SK-N-SH (cell line): ENCODE results near the gene SINHCAF. TPM values are rescaled to one million over a fixed set of nuclear protein-coding genes. Genes with fewer than 3 reads are reported as not detected.

Experiments used
- CTCF ChIA-PET: fragments of 300-600, 350-600 bp; formaldehyde crosslinking; extraction: SDS; loops from one replicate; lab custom pipeline; 2021; lab: Yijun Ruan, JAX
- POLR2A ChIA-PET: fragments of 350-600 bp; sonication (Branson Sonifier 250); formaldehyde crosslinking; extraction: SDS; loops from one replicate; lab custom pipeline; 2020; ENCODE audit warnings: antibody characterized with exemption, inconsistent platforms; lab: Yijun Ruan, JAX
- DNase-seq: peaks from one replicate; pipeline ENCODE4 v3.0.0; 2012
- H2AFZ ChIP-seq: fragments of 200-600 bp; sonication (generic); 2 replicates; pipeline ENCODE4 v1.8.1; 2016; ENCODE audit warnings: antibody characterized with exemption, mild to moderate bottlenecking, low read depth
- H3F3A ChIP-seq: fragments of 200-600 bp; sonication (generic); replicated peaks from 2 replicates; pipeline ENCODE3; 2016; ENCODE audit warnings: antibody characterized with exemption, mild to moderate bottlenecking; ENCODE audit not compliant: insufficient read depth
- H3K27ac ChIP-seq, 2 experiments: fragments of 200-500 bp in 1 of 2; fragments of 200-600 bp in 1 of 2; sonication (Bioruptor generic) in 1 of 2; sonication (generic), shearing (Covaris generic) in 1 of 2; 2 replicates each; pipeline versions ENCODE4 v1.5.1 to v1.6.1; 2014 to 2016; ENCODE audit warnings: low read depth in 2 of 2, inconsistent platforms in 1 of 2, low read length in 1 of 2, mild to moderate bottlenecking in 1 of 2, mixed read lengths in 1 of 2
- H3K27me3 ChIP-seq: fragments of 200-600 bp; sonication (generic), shearing (Covaris generic); 2 replicates; pipeline ENCODE4 v1.6.1; 2016; ENCODE audit warnings: mixed run types; ENCODE audit not compliant: insufficient read depth
- H3K36me3 ChIP-seq, 2 experiments: fragments of 200-500 bp in 1 of 2; fragments of 200-600 bp in 1 of 2; sonication (Bioruptor generic) in 1 of 2; sonication (generic) in 1 of 2; replicated peaks in 1 of 2; 2 replicates each; pipeline versions ENCODE3 to v1.5.1; 2014 to 2016; ENCODE audit warnings: low read length in 1 of 2, mild to moderate bottlenecking in 1 of 2; ENCODE audit not compliant: insufficient read depth in 2 of 2, control insufficient read depth in 1 of 2
- H3K4me1 ChIP-seq, 2 experiments: fragments of 200-500 bp in 1 of 2; fragments of 200-600 bp in 1 of 2; sonication (Bioruptor generic) in 1 of 2; sonication (generic), shearing (Covaris generic) in 1 of 2; 2 replicates each; pipeline versions ENCODE4 v1.5.1 to v1.6.1; 2014 to 2016; ENCODE audit warnings: low read depth in 1 of 2, low read length in 1 of 2, mixed run types in 1 of 2; ENCODE audit not compliant: insufficient read depth in 2 of 2, control insufficient read depth in 1 of 2
- H3K4me2 ChIP-seq: fragments of 200-600 bp; sonication (generic), shearing (Covaris generic); 2 replicates; pipeline ENCODE4 v1.6.1; 2017; ENCODE audit warnings: mixed run types
- H3K4me3 ChIP-seq, 2 experiments: fragments of 200-500 bp in 1 of 2; fragments of 200-600 bp in 1 of 2; sonication (Bioruptor generic) in 1 of 2; sonication (generic), shearing (Covaris generic) in 1 of 2; 2 replicates each; pipeline versions ENCODE4 v1.5.1 to v1.8.1; 2014 to 2016; ENCODE audit warnings: low read depth in 2 of 2, inconsistent platforms in 1 of 2, low read length in 1 of 2, mild to moderate bottlenecking in 1 of 2, mixed read lengths in 1 of 2, moderate library complexity in 1 of 2
- H3K79me2 ChIP-seq: fragments of 200-600 bp; sonication (generic); 2 replicates; pipeline ENCODE4 v1.8.1; 2017; ENCODE audit warnings: mild to moderate bottlenecking; ENCODE audit not compliant: insufficient read depth
- H3K9ac ChIP-seq: fragments of 200-600 bp; sonication (generic); 2 replicates; pipeline ENCODE4 v1.6.1; 2017; ENCODE audit warnings: mixed run types
- H3K9me2 ChIP-seq: fragments of 200-600 bp; sonication (generic); 2 replicates; pipeline ENCODE4 v1.6.1; 2017; ENCODE audit warnings: mixed run types
- H3K9me3 ChIP-seq: fragments of 200-600 bp; sonication (generic); 2 replicates; pipeline ENCODE4 v1.6.1; 2017; ENCODE audit warnings: mixed run types, mild to moderate bottlenecking, moderate library complexity
- H4K20me1 ChIP-seq: fragments of 200-600 bp; sonication (generic); 2 replicates; pipeline ENCODE4 v1.6.1; 2017; ENCODE audit warnings: mild to moderate bottlenecking, mixed run types; ENCODE audit not compliant: insufficient read depth
- CHD2 ChIP-seq: fragments of 150-350 bp; IDR thresholded peaks from 2 replicates; pipeline ENCODE4 v1.6.1; 2018; ENCODE audit warnings: low read length; ENCODE audit not compliant: partially characterized antibody
- CTCF ChIP-seq: fragments of 200-600 bp; sonication (generic); IDR thresholded peaks from 2 replicates; pipeline ENCODE4 v1.6.1; 2017; ENCODE audit warnings: antibody characterized with exemption, mild to moderate bottlenecking, moderate library complexity
- ELF1 ChIP-seq: IDR thresholded peaks from 2 replicates; pipeline ENCODE4 v1.4.0; 2012
- EP300 ChIP-seq, 2 experiments: IDR thresholded peaks; 2 replicates each; pipeline versions ENCODE4 v1.4.0 to v1.6.1; 2012; ENCODE audit warnings: borderline replicate concordance in 1 of 2, low read depth in 1 of 2, low read length in 1 of 2
- EZH2phosphoT487 ChIP-seq: fragments of 200-600 bp; sonication (generic); IDR thresholded peaks from 2 replicates; pipeline ENCODE4 v1.6.1; 2017; ENCODE audit warnings: low read depth, mixed run types, mild to moderate bottlenecking, antibody characterized with exemption, moderate library complexity, borderline replicate concordance
- FOSL2 ChIP-seq: IDR thresholded peaks from 2 replicates; pipeline ENCODE4 v1.4.0; 2012; ENCODE audit warnings: low read depth, mild to moderate bottlenecking, moderate library complexity, borderline replicate concordance
- FOXJ3 ChIP-seq: sonication (generic); formaldehyde crosslinking; IDR thresholded peaks from 2 replicates; pipeline ENCODE4 v1.5.1; 2020; ENCODE audit warnings: mild to moderate bottlenecking, missing genetic modification reagents
- GABPA ChIP-seq: IDR thresholded peaks from 2 replicates; pipeline ENCODE4 v1.4.0; 2012; ENCODE audit warnings: low read depth, mild to moderate bottlenecking
- GATA2 ChIP-seq: sonication (generic); formaldehyde crosslinking; IDR thresholded peaks from 2 replicates; pipeline ENCODE4 v1.5.0; 2020; ENCODE audit warnings: mild to moderate bottlenecking, missing genetic modification reagents
- IRF3 ChIP-seq: fragments of 150-350 bp; IDR thresholded peaks from 2 replicates; pipeline ENCODE4 v1.6.1; 2016; ENCODE audit warnings: mild to moderate bottlenecking, low read depth, low read length
- JUND ChIP-seq: IDR thresholded peaks from 2 replicates; pipeline ENCODE4 v1.4.0; 2012
- MAX ChIP-seq: IDR thresholded peaks from 2 replicates; pipeline ENCODE4 v1.4.0; 2012; ENCODE audit warnings: low read depth
- MEF2A ChIP-seq: IDR thresholded peaks from 2 replicates; pipeline ENCODE4 v1.4.0; 2012; ENCODE audit warnings: low read depth, borderline replicate concordance
- RCOR1 ChIP-seq: fragments of 150-350 bp; IDR thresholded peaks from 2 replicates; pipeline ENCODE4 v1.6.1; 2017; ENCODE audit warnings: antibody characterized with exemption, low read length
- REST ChIP-seq: IDR thresholded peaks from 2 replicates; pipeline ENCODE4 v1.6.1; 2012; ENCODE audit warnings: mild to moderate bottlenecking, low read depth, low read length, moderate library complexity
- RFX5 ChIP-seq: IDR thresholded peaks from 2 replicates; pipeline ENCODE4 v1.6.1; 2012; ENCODE audit warnings: mild to moderate bottlenecking, improper control_type of control experiment, low read length
- RXRA ChIP-seq: IDR thresholded peaks from 2 replicates; pipeline ENCODE4 v1.4.0; 2012; ENCODE audit warnings: low read depth, mild to moderate bottlenecking, borderline replicate concordance
- SIN3A ChIP-seq: IDR thresholded peaks from 2 replicates; pipeline ENCODE4 v1.6.1; 2012; ENCODE audit warnings: low read depth, mild to moderate bottlenecking, low read length, moderate library complexity, borderline replicate concordance
- TCF12 ChIP-seq: IDR thresholded peaks from 2 replicates; pipeline ENCODE4 v1.4.0; 2012
- USF1 ChIP-seq: IDR thresholded peaks from 2 replicates; pipeline ENCODE4 v1.4.0; 2012; ENCODE audit warnings: low read depth, borderline replicate concordance
- YY1 ChIP-seq: IDR thresholded peaks from 2 replicates; pipeline ENCODE4 v1.4.0; 2012; ENCODE audit warnings: low read depth, mild to moderate bottlenecking
- WGBS: methylation state at CpG from one replicate; pipeline ENCODE4 v1.1.6; 2017; ENCODE audit warnings: low lambda C conversion rate; 5-methylcytosine and 5-hydroxymethylcytosine counted together
- polyA plus RNA-seq, 3 experiments: library from polyadenylated mRNA; depleted of rRNA; stranded (reverse); fragments of >200 nt; gene quantifications; 2 replicates each; pipeline ENCODE4 v1.2.3, GENCODE V29; 2012

The SINHCAF gene
- polyA plus RNA-seq, 1 of the 3 experiments (the other 2 are of a cell fraction), result 22.2 TPM

- TF ChIP-seq CTCF (no peak), MEF2A (no peak), GABPA (no peak), SIN3A (no peak)
- TF ChIP-seq, all 33 proteins: peak for 0
Measured at GRCh38 chr12:31318657-31319269, 7.2 kb downstream of the SINHCAF start (continued).

GRCh38 chr12:31317471-31318395 is 8.2 kb downstream of the SINHCAF start:
- peaks cover 100% of the 10 kb centered on the region for H3K79me2 ChIP-seq
- no peaks in the 10 kb centered on the region for H3K27me3 ChIP-seq
- 42% methylated on average over 8 of the region's 8 CpGs for WGBS
- H3K9me3 ChIP-seq, result no peaks in the 10 kb centered on the region
- no peak for TF ChIP-seq EZH2phosphoT487
- TF ChIP-seq FOSL2, result no peak
- TF ChIP-seq ELF1, result no peak
- no peak for TF ChIP-seq REST
- no peak for TF ChIP-seq YY1
- no peak for TF ChIP-seq RCOR1
- TF ChIP-seq MEF2A, result no peak
- no peak for TF ChIP-seq SIN3A
- no peak for TF ChIP-seq MAX
- TF ChIP-seq RFX5, result no peak
- TF ChIP-seq GATA2 (CRISPR knock-in tag), result no peak
- TF ChIP-seq RXRA, result no peak
- no peak for TF ChIP-seq CHD2
- no peak for TF ChIP-seq JUND
- no peak for TF ChIP-seq IRF3
- no peak for TF ChIP-seq FOXJ3 (CRISPR knock-in tag)
- no peak for TF ChIP-seq TCF12
- no peak for TF ChIP-seq USF1
- TF ChIP-seq EP300 (IDR thresholded peaks at IDR 0.05; ENCODE audit: borderline replicate concordance in 1 of 2, low read depth in 1 of 2, low read length in 1 of 2), result no peak
- peaks cover 10 to 39% of the 10 kb centered on the region in 2 experiments; a peak in 3 of 4 replicates for H3K4me1 ChIP-seq
- H3K9me2 ChIP-seq, result no peaks in the 10 kb centered on the region
- H3K9ac ChIP-seq, result peak overlapping the region; percentile 55; the same call in 1 of the 2 replicates
- peaks cover 9% of the 10 kb centered on the region for H3F3A ChIP-seq
- POLR2A ChIA-PET, result no interaction called here
- no peak for DNase-seq
- peak overlapping the region; percentile 41 to 58; a peak in 3 of 4 replicates for H3K4me3 ChIP-seq
- peaks cover 31% of the 10 kb centered on the region for H4K20me1 ChIP-seq
- no peaks in the 10 kb centered on the region for H3K36me3 ChIP-seq
- H3K27ac ChIP-seq, result peak overlapping the region; percentile 36 to 47
- CTCF ChIA-PET, result interaction anchor here (1.3 to 1.8 kb wide), 3 partner anchors 13 to 53 kb away, joined by 3 to 5 read pairs (median 3); no protein-coding TSS in a partner anchor
- peak overlapping the region; percentile 76 for H3K4me2 ChIP-seq
- H2AFZ ChIP-seq, result peak overlapping the region; percentile 31; the same call in 1 of the 2 replicates
